Urothelium cell line (cell line): Measurements from ENCODE around the gene TAL1.
"Not testable (repeated sequence)": the region's sequence is repeated elsewhere in the genome, so short reads cannot be mapped to it uniquely, and the experiment has no call there.

Source experiments
- DNase-seq: peaks from one replicate; pipeline ENCODE4 v3.0.0; 2011; ENCODE audit warnings: low spot score, mixed read lengths
- FAIRE-seq: peaks from 2 replicates; lab custom pipeline; 2011; peaks lifted over from hg19 to GRCh38; lab: Jason Lieb, UNC

The TAL1 gene

GRCh38 chr1:47213230-47213963 is 18.6 kb downstream of the TAL1 start:
- DNase-seq (no peak), FAIRE-seq (no peak)

GRCh38 chr1:47212636-47213229 is 19.3 kb downstream of the TAL1 start:
- DNase-seq (no peak), FAIRE-seq (no peak)

- no peak for DNase-seq
- no peak for FAIRE-seq
Measured at GRCh38 chr1:47211796-47212269, 20.2 kb downstream of the TAL1 start.

- DNase-seq: no peak
- FAIRE-seq: no peak
Measured at GRCh38 chr1:47210666-47211065, 21.4 kb downstream of the TAL1 start.

- DNase-seq: no peak
- FAIRE-seq: no peak
Measured at GRCh38 chr1:47209725-47210325, 22.2 kb downstream of the TAL1 start.

GRCh38 chr1:47209091-47209490 is 22.9 kb downstream of the TAL1 start:
- FAIRE-seq: no peak

GRCh38 chr1:47208374-47208850 is 23.6 kb downstream of the TAL1 start:
- no peak for FAIRE-seq

More at GRCh38 chr1:47209091-47209490, 22.9 kb downstream of the TAL1 start:
- DNase-seq: no peak

GRCh38 chr1:47207803-47208373 is 24.1 kb downstream of the TAL1 start:
- FAIRE-seq (no peak), DNase-seq (no peak)

More at GRCh38 chr1:47208374-47208850, 23.6 kb downstream of the TAL1 start:
- DNase-seq: no peak

- FAIRE-seq (no peak), DNase-seq (no peak)
Measured at GRCh38 chr1:47205918-47206317, 26.1 kb downstream of the TAL1 start.

- FAIRE-seq, DNase-seq: not testable (repeated sequence)
Measured at GRCh38 chr1:47203504-47203903, 28.5 kb downstream of the TAL1 start.

- no peak for FAIRE-seq
- no peak for DNase-seq
Measured at GRCh38 chr1:47201179-47201578, 30.8 kb downstream of the TAL1 start.

- FAIRE-seq: no peak
- DNase-seq: no peak
Measured at GRCh38 chr1:47198214-47198613, 33.8 kb downstream of the TAL1 start.

- DNase-seq: no peak
- FAIRE-seq: no peak
Measured at GRCh38 chr1:47196622-47197021, 35.4 kb downstream of the TAL1 start.

- FAIRE-seq, DNase-seq: not testable (repeated sequence)
Measured at GRCh38 chr1:47195981-47196380, 36.0 kb downstream of the TAL1 start.

- DNase-seq (no peak), FAIRE-seq (no peak)
Measured at GRCh38 chr1:47194311-47194710, 37.7 kb downstream of the TAL1 start.

GRCh38 chr1:47193496-47193895 is 38.5 kb downstream of the TAL1 start:
- not testable (repeated sequence) for FAIRE-seq, DNase-seq

- FAIRE-seq (peak; percentile 48), DNase-seq (peak; percentile 78)
Measured at GRCh38 chr1:47192458-47193384, 39.3 kb downstream of the TAL1 start.

- DNase-seq: no peak
- no peak for FAIRE-seq
Measured at GRCh38 chr1:47191940-47192457, 40.0 kb downstream of the TAL1 start.

GRCh38 chr1:47190857-47191256 is 41.2 kb downstream of the TAL1 start:
- DNase-seq (no peak), FAIRE-seq (no peak)

GRCh38 chr1:47190509-47190855 is 41.5 kb downstream of the TAL1 start:
- FAIRE-seq: no peak

More at GRCh38 chr1:47190509-47190855, 41.5 kb downstream of the TAL1 start:
- DNase-seq: no peak
